ENCODE measurements around the gene USP53.
A peak's percentile ranks its signal among the peaks of the same experiment; 100 is the strongest.
"Not testable (repeated sequence)": the region's sequence is repeated elsewhere in the genome, so short reads cannot be mapped to it uniquely, and the experiment has no call there.

Gene USP53

DNA sequence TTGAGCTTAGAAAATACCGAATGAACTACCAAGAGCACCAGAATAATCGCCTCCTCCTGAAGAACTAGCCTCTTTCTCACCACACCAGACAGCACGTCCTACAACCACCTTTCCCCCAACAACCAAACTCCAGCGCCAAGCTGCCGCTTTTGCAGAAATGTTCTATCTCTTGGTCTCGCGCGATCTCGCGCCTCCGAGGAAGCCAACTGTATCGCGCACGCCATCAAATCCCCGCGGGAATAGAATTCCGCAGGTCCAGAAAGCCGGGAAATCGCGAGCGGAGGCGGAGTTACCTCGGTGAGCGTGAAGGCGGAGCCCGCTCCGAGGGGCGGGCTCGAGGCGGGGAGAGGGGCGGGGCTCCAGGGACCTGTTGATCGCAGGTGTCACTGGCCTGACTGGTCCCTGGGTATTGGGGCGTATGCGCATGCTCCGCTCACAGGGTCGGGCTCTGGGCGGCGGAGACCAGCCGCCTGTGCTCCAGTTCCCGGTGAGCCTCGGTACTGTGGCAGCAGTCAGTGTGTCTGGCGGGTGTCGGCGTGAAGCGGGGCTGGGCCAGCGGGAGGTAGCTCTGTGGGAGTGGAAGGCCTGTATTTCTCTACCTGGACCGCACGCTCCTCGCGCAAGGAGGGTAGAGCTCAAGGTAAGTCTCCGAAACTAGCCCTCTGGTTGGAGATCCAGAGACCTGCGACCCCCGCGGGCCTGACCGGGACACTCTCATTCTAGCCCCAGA is at the start of gene USP53:
USP53 (plus strand) TSS at position 480 of the 730 bp plus-strand sequence. CDS start 27,047 bp downstream, outside the sequence.
- H3K9me3 Mint-ChIP-seq = no peaks in the 10 kb centered on the region
- peak within 1 kb of the TSS; percentile 89 for H3K27ac Mint-ChIP-seq
- peak within 1 kb of the TSS; percentile 88 for H3K4me3 Mint-ChIP-seq
- no peaks in the 10 kb centered on the region for H3K27me3 Mint-ChIP-seq
- H3K36me3 Mint-ChIP-seq (ENCODE audit: low read depth) = peaks cover 2% of the 10 kb centered on the region
- peaks cover 57% of the 10 kb centered on the region for H3K4me1 Mint-ChIP-seq (ENCODE audit: low read depth)

DNA sequence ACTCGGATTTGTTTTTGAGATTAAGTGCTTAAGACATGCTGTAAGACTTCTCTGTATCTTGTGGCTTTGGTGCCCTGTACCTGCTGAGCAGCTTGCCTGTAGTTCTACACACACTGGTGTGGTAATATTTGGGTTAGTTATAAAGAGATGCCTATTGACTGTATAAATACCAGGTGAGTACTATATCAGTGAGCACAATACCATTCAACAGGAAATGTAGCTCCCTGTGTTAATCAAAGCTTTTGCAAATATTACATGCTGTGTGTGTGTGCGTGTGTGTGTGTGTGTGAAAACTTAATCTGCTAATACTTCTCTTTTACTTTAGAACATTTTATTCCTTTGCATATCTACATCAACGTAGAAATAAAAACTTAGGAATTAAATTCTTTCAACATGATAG is 46.7 kb upstream of the USP53 start:
- Mint-ChIP-seq H3K4me1 (ENCODE audit: low read depth) (no peaks in the 10 kb centered on the region), H3K4me3 (no peak overlapping the region), H3K27ac (no peak overlapping the region), H3K9me3 (no peaks in the 10 kb centered on the region), H3K27me3 (no peaks in the 10 kb centered on the region), H3K36me3 (ENCODE audit: low read depth) (no peaks in the 10 kb centered on the region)

DNA sequence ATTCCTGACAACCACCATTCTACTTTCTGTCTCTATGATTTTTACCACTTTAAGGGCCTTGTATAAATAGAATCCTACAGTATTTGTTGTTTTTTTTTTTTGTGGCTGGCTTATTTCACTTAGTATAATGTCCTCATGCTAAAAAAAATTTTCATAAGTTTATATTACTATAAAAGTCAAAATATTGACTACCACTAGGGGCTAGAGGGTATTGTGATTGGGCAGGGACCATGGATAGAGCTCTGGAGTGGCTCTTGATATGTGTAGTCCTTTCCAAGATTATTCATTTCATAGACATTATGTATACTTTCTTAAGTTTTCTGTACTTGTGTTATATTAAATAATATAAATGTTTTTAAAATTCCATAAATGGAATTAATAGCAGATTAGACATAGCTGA is 42.3 kb upstream of the USP53 start:
- H3K9me3 Mint-ChIP-seq = no peaks in the 10 kb centered on the region
- no peak overlapping the region for H3K4me3 Mint-ChIP-seq
- no peaks in the 10 kb centered on the region for H3K27me3 Mint-ChIP-seq
- no peaks in the 10 kb centered on the region for H3K36me3 Mint-ChIP-seq (ENCODE audit: low read depth)
- no peak overlapping the region for H3K27ac Mint-ChIP-seq
- peaks cover 3% of the 10 kb centered on the region for H3K4me1 Mint-ChIP-seq (ENCODE audit: low read depth)

DNA sequence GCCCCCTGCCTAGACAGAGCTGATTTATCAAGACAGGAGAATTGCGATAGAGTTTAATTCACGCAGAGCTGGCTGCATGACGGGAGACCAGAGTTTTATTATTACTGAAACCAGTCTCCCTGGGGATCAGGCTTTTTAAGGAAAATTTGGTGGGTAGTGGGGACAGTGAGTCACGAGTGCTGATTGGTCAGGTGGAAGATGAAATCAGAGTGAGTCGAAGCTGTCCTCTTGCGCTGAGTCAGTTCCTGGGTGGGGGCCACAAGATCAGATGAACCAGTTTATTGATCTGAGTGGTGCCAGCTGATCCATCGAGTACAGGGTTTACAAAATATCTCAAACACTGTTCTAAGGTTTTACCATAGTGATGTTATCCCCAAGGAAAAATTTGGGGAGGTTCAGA is 40.3 kb upstream of the USP53 start:
- Mint-ChIP-seq H3K27ac (no peak overlapping the region), H3K27me3 (no peaks in the 10 kb centered on the region), H3K4me1 (ENCODE audit: low read depth) (peaks cover 3% of the 10 kb centered on the region), H3K36me3 (ENCODE audit: low read depth) (no peaks in the 10 kb centered on the region), H3K4me3 (no peak overlapping the region), H3K9me3 (no peaks in the 10 kb centered on the region)

DNA sequence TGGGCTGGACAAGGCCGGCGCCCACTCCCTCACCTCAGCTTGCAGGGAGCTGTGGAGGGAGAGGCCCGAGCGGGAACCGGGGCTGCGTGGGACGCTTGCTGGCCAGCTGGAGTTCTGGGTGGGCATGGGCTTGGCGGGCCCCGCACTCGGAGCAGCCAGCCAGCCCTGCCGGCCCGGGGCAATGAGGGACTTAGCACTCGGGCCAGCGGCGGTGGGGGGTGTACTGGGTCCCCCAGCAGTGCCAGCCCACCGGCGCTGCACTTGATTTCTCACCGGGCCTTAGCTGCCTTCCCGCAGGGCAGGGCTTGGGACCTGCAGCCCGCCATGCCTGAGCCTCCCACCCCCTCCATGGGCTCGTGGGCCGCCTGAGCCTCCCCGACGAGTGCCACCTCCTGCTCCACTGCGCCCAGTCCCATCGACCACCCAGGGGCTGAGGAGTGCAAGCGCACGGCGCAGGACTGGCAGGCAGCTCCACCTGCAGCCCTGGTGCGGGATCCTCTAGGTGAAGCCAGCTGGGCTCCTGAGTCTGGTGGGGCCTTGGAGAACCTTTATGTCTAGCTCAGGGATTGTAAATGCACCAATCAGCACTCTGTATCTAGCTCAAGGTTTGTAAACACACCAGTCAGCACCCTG is 38.7 kb upstream of the USP53 start:
- H3K27me3 Mint-ChIP-seq; H3K4me3 Mint-ChIP-seq; H3K36me3 Mint-ChIP-seq (ENCODE audit: low read depth); H3K9me3 Mint-ChIP-seq; H3K27ac Mint-ChIP-seq; H3K4me1 Mint-ChIP-seq (ENCODE audit: low read depth): not testable (repeated sequence)

DNA sequence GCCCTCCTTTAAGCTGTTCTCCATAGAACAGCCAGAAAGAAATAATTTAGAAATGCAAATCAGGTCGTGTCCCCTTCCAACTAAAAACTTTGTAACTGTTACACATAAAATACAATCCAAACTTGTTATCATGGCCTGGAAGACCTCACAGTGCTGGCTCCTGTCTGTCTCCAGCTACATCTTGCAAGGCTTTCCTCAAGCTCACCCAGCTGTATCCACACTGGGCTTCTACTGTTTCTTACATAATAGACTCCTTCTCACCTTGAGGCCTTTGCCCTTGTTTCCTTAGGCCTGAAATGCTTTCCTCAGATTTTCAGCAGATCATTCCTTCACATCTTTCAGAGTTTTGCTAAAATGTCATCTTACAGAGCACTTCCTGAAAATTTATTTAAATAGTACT is 33.5 kb upstream of the USP53 start:
- H3K4me1 Mint-ChIP-seq (ENCODE audit: low read depth) = no peaks in the 10 kb centered on the region
- peaks cover 8% of the 10 kb centered on the region for H3K27me3 Mint-ChIP-seq
- no peaks in the 10 kb centered on the region for H3K36me3 Mint-ChIP-seq (ENCODE audit: low read depth)
- H3K27ac Mint-ChIP-seq = no peak overlapping the region
- H3K9me3 Mint-ChIP-seq = no peaks in the 10 kb centered on the region
- no peak overlapping the region for H3K4me3 Mint-ChIP-seq

DNA sequence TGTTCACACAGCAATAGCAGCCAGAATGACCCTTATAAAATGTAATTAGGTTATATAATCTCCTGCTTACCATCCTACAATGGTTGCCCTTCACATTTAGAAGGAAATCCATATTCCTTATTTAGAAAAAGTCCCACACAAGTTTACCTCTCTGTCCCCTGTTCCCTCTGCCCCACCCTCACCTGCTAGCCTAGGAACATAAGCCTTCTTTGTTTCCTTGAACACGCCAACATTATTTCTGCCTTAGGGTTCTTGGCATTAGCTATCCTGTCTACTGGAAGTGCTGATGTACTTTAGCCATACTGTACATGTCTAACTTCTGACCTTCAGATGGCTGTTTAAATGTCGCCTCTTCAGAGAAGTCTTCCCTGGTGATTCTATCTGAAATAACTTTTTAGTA is 28.4 kb upstream of the USP53 start:
- H3K4me3 Mint-ChIP-seq = no peak overlapping the region
- H3K27ac Mint-ChIP-seq = no peak overlapping the region
- no peaks in the 10 kb centered on the region for H3K36me3 Mint-ChIP-seq (ENCODE audit: low read depth)
- H3K9me3 Mint-ChIP-seq = no peaks in the 10 kb centered on the region
- peaks cover 8% of the 10 kb centered on the region for H3K27me3 Mint-ChIP-seq
- no peaks in the 10 kb centered on the region for H3K4me1 Mint-ChIP-seq (ENCODE audit: low read depth)

DNA sequence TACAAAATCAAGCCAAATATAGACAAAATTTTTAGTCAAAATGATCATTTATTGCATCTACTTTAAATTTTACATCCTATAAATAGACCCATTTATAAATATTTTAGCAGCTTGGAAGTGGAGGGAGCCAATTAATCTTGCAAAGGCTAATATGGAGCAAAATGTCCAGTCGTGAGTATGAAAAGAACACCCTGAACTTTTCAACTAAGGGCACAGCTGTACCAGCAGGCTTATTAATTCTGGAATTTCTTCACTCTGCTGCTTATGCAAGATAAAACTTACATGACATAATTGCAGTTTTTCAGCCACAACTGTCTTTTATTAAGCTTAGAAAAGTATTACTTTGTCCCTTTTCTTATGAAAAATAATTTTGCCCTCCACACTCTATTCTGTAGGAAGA is 22.9 kb upstream of the USP53 start:
- no peaks in the 10 kb centered on the region for H3K9me3 Mint-ChIP-seq
- H3K4me1 Mint-ChIP-seq (ENCODE audit: low read depth) = no peaks in the 10 kb centered on the region
- no peak overlapping the region for H3K27ac Mint-ChIP-seq
- no peak overlapping the region for H3K4me3 Mint-ChIP-seq
- no peaks in the 10 kb centered on the region for H3K27me3 Mint-ChIP-seq
- H3K36me3 Mint-ChIP-seq (ENCODE audit: low read depth) = no peaks in the 10 kb centered on the region

DNA sequence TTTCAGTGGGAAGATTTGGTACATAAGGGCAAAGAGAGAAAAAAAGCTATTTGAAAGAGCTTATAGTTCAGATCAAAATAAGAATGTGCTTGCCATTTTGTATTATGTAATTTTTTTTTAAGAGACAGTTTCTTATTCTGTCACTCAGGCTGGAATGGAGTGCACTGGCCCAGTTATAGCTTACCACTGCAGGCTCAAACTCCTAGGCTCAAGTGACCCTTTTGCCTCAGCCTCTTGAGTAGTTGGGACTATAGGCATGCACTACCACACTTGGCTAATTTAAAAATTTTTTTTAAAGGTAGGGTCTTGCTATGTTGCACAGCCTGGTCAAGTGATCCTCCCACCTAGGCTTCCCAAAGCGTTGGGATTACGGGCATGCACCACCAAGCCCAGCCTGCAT is 22.2 kb upstream of the USP53 start:
- Mint-ChIP-seq H3K27ac (no peak overlapping the region), H3K36me3 (ENCODE audit: low read depth) (peaks cover 3% of the 10 kb centered on the region), H3K4me1 (ENCODE audit: low read depth) (no peaks in the 10 kb centered on the region), H3K27me3 (no peaks in the 10 kb centered on the region), H3K4me3 (no peak overlapping the region), H3K9me3 (no peaks in the 10 kb centered on the region)

DNA sequence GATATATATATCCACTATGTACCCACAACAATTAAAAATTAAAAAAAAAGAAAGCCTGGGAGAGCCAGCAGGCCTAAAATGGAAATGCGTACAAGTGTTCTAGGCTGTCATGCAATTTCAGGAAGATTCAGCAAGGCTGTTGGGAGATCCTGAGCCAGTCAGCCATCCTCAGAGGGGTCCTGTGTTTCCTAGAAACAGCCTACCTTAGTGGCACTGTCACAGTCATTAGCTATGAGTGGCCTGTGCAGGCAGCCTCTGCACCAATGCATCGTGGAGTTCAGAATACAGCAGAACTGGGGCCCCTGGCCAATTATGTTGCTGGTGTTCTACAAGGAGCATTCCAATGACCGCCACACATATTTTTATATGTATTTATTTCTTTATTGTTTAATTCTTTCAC is 21.0 kb upstream of the USP53 start:
- H3K4me3 Mint-ChIP-seq = no peak overlapping the region
- no peaks in the 10 kb centered on the region for H3K27me3 Mint-ChIP-seq
- no peaks in the 10 kb centered on the region for H3K9me3 Mint-ChIP-seq
- peaks cover 4% of the 10 kb centered on the region for H3K36me3 Mint-ChIP-seq (ENCODE audit: low read depth)
- H3K27ac Mint-ChIP-seq = no peak overlapping the region
- no peaks in the 10 kb centered on the region for H3K4me1 Mint-ChIP-seq (ENCODE audit: low read depth)

DNA sequence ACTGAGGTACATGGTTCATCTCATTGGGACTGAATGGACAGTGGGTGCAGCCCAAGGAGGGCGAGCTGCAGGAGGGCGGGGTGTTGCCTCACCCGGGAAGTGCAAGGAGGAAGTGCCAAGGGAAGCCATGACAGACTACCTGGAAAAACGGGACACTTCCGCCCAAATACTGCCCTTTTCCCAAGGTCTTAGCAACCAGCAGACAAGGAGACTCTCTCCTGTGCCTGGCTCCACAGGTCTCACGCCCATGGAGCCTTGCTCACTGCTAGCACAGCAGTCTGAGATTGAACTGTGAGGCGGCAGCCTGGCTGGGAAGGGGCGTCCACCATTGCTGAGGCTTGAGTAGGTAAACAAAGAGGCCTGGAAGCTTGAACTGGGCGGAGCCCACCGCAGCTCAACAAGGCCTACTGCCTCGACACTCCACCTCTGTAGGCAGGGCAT is 14.7 kb upstream of the USP53 start:
- Mint-ChIP-seq H3K27ac (no peak overlapping the region), H3K4me3 (no peak overlapping the region), H3K27me3 (peaks cover 11% of the 10 kb centered on the region)

DNA sequence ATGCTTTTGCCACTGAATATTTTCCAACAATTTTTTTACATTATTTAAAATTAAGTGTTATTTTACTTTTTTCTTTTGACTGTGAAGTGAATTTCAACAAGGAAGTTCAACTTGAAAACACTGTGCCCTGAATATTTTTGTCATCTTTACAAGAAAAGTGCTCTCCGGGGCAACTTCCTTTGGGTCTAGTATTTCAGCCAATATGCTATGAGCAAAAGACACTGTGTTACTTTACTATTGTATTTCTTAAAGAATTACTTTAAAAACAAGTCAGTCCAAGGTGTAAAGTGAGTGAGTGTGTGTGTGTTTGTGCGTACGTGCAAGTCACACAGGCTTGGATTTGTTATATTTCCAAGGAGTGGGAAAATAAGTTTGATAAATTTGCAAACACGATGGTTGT is 7.6 kb upstream of the USP53 start:
- H3K27ac Mint-ChIP-seq = no peak overlapping the region
- peaks cover 19% of the 10 kb centered on the region for H3K4me1 Mint-ChIP-seq (ENCODE audit: low read depth)
- H3K36me3 Mint-ChIP-seq (ENCODE audit: low read depth) = no peaks in the 10 kb centered on the region
- no peaks in the 10 kb centered on the region for H3K9me3 Mint-ChIP-seq
- no peak overlapping the region for H3K4me3 Mint-ChIP-seq
- peaks cover 6% of the 10 kb centered on the region for H3K27me3 Mint-ChIP-seq

More for the DNA sequence above, 14.7 kb upstream of the USP53 start:
- Mint-ChIP-seq H3K4me1 (ENCODE audit: low read depth) (no peaks in the 10 kb centered on the region), H3K9me3 (no peaks in the 10 kb centered on the region), H3K36me3 (ENCODE audit: low read depth) (peaks cover 10% of the 10 kb centered on the region)

DNA sequence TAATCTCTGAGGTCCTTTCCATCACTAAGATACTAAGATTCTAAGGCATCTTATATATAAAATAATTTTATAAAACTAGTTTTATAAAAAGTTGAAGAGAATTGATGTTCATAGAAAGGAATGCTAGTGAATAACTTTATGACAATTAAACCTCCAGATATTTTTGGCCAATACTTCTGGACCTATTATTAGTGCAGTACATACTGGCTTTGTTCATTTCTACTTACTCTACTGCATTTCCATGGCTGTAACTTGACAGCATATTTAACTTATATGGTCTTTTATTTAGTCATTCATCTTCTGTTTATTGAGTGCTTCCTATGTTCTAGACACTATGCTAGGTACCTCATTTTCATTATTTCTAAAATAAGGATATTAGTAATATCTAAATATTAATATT is 6.8 kb upstream of the USP53 start:
- H3K9me3 Mint-ChIP-seq = no peaks in the 10 kb centered on the region
- peaks cover 24% of the 10 kb centered on the region for H3K4me1 Mint-ChIP-seq (ENCODE audit: low read depth)
- H3K4me3 Mint-ChIP-seq = no peak overlapping the region
- H3K36me3 Mint-ChIP-seq (ENCODE audit: low read depth) = no peaks in the 10 kb centered on the region
- no peak overlapping the region for H3K27ac Mint-ChIP-seq
- H3K27me3 Mint-ChIP-seq = peaks cover 4% of the 10 kb centered on the region

DNA sequence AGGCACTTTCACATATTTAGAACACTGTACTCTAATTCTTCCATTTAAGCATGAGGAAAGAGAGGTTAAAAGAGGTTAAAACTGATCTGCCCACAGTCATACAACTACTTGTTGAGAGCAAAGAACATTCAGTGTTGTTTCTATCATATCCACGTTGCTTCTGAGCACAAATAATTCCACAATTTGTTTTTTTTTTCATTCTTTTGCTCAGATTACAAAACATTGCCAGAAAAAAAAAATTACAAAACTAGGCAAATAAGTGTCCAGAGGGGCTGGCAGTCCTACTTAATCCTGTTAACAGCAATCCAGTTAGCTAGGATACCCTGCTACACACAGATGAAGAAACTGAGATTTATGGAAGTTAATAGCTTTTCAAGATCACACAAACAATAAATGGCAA is 6.3 kb upstream of the USP53 start:
- H3K36me3 Mint-ChIP-seq (ENCODE audit: low read depth) = no peaks in the 10 kb centered on the region
- no peak overlapping the region for H3K27ac Mint-ChIP-seq
- H3K4me3 Mint-ChIP-seq = no peak overlapping the region
- H3K9me3 Mint-ChIP-seq = no peaks in the 10 kb centered on the region
- H3K4me1 Mint-ChIP-seq (ENCODE audit: low read depth) = peaks cover 29% of the 10 kb centered on the region
- H3K27me3 Mint-ChIP-seq = no peaks in the 10 kb centered on the region

DNA sequence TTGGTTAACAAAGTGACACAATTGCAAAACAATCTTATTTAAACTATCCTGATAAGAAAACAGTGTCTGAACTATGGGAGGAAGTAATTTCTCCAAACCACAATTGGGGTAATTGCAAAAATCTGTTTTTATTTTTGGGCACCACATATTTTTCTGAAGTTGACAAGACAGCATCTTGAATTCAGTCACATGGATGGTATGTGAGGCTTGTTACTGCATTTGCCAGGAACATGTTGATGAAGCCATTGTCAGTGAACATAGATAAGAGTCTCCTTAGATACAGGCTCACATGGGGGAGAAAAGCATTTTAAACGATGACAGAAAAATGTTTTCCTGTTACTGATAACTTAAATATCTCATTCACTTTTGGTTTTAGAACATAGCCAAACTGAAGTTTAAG is 5.5 kb upstream of the USP53 start:
- Mint-ChIP-seq H3K9me3 (no peaks in the 10 kb centered on the region), H3K4me1 (ENCODE audit: low read depth) (peaks cover 38% of the 10 kb centered on the region), H3K27me3 (no peaks in the 10 kb centered on the region), H3K36me3 (ENCODE audit: low read depth) (no peaks in the 10 kb centered on the region), H3K27ac (no peak overlapping the region), H3K4me3 (no peak overlapping the region)

DNA sequence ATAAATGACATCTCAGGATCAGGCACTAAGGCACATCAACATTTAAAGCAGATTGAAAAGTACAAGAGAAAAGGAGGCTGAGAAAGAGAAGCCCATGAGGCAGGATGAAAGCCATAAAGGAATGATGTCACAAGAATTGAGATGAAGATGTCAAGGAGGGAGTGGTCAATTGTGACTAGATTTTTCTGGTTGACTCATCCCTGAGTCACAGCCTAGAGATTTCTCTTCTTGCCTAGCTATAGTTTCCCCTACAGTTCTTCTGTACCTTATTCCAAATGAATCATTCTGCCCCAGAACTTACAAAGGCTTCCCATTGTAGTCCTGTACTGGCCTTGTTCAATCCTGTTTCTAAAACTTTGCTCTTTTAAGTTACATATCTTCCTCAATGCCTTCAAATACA is 3.4 kb upstream of the USP53 start:
- H3K27ac Mint-ChIP-seq = peak overlapping the region; percentile 90
- no peaks in the 10 kb centered on the region for H3K27me3 Mint-ChIP-seq
- H3K4me3 Mint-ChIP-seq = peak overlapping the region; percentile 11

More for the DNA sequence above, 3.4 kb upstream of the USP53 start:
- H3K36me3 Mint-ChIP-seq (ENCODE audit: low read depth) = no peaks in the 10 kb centered on the region
- peaks cover 50% of the 10 kb centered on the region for H3K4me1 Mint-ChIP-seq (ENCODE audit: low read depth)
- no peaks in the 10 kb centered on the region for H3K9me3 Mint-ChIP-seq
